Lower leg skin (tissue), 3 donors: Measurements from ENCODE around the gene ZNF205.

Source experiments
- POLR2A ChIP-seq, 2 donors: fragments of 450-650 bp; IDR thresholded peaks; one replicate each; pipeline ENCODE4 v1.6.1; 2016 to 2017; ENCODE audit warnings: antibody characterized with exemption in 2 of 2, mild to moderate bottlenecking in 1 of 2, moderate library complexity in 1 of 2
- TF ChIP-seq, protein P1 (sequence below), 3 donors: fragments of 450-650 bp; IDR thresholded peaks; one replicate each; pipeline ENCODE4 v1.5.1; 2016; ENCODE audit warnings: antibody characterized with exemption in 3 of 3, mild to moderate bottlenecking in 3 of 3, moderate library complexity in 2 of 3

DNA sequence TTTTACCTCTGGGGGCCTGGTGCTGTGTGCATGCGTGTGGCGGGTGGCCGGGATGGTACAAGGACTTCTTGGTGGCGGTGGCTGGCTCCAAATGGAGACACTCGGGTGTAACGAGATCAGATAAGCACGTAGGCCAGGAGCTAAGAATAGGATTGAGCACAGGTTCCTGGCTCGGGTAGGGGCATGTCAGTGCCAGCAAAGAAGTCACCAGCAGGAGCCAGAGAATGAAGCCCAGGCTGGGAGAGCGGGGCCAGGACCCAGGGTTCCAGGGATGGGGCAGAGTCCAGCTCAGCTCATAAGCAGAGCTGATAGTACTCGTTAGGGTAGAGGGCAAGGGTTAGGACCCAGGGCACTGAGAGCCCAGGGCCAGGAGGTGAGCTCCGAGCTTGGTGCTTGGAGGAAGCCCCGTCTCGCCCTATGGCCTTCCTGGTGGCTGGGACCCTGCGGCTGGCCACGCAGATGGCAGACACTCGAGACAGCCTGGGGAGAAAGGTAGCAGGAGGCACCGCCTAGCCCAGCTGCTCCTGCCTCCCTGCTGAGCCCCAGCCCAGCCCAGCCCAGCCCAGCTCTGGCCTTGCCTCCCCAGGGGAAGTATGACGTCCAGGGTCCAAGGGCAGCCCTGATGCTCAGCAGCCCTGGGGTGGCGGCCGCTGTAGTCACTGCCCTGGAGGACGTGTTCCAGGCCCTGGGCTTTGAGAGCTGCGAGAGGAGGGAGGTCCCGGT, 31.4 kb downstream of the ZNF205 start:
- TF ChIP-seq, protein P1, sequence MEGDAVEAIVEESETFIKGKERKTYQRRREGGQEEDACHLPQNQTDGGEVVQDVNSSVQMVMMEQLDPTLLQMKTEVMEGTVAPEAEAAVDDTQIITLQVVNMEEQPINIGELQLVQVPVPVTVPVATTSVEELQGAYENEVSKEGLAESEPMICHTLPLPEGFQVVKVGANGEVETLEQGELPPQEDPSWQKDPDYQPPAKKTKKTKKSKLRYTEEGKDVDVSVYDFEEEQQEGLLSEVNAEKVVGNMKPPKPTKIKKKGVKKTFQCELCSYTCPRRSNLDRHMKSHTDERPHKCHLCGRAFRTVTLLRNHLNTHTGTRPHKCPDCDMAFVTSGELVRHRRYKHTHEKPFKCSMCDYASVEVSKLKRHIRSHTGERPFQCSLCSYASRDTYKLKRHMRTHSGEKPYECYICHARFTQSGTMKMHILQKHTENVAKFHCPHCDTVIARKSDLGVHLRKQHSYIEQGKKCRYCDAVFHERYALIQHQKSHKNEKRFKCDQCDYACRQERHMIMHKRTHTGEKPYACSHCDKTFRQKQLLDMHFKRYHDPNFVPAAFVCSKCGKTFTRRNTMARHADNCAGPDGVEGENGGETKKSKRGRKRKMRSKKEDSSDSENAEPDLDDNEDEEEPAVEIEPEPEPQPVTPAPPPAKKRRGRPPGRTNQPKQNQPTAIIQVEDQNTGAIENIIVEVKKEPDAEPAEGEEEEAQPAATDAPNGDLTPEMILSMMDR (IDR thresholded peaks at IDR 0.05), result no peak
- TF ChIP-seq POLR2A (IDR thresholded peaks at IDR 0.05), result no peak
